CD4-positive, alpha-beta T cell treated with Interleukin-1 beta for 1 hour (primary cell): Measurements from ENCODE around the gene FAM237B.

Experiments used
- DNase-seq, 2 donors: peaks; one replicate each; pipeline ENCODE4 v3.0.0-alpha.2; 2020 to 2022

The FAM237B gene

GRCh38 chr7:90290244-90291113 lies 30.6 kb downstream of the FAM237B start:
- DNase-seq, result no peak

- no peak for DNase-seq
Measured at GRCh38 chr7:90288154-90288553, 33.0 kb downstream of the FAM237B start.

GRCh38 chr7:90276033-90276728 lies 44.9 kb downstream of the FAM237B start:
- DNase-seq, result no peak

- no peak for DNase-seq
Measured at GRCh38 chr7:90274161-90274560, 46.9 kb downstream of the FAM237B start.

GRCh38 chr7:90272242-90272641 lies 48.9 kb downstream of the FAM237B start:
- no peak for DNase-seq

GRCh38 chr7:90271753-90272152 lies 49.4 kb downstream of the FAM237B start:
- no peak for DNase-seq

- no peak for DNase-seq
Measured at GRCh38 chr7:90270431-90271178, 50.5 kb downstream of the FAM237B start.

GRCh38 chr7:90269163-90269562 lies 51.9 kb downstream of the FAM237B start:
- no peak for DNase-seq

- no peak for DNase-seq
Measured at GRCh38 chr7:90267263-90267858, 53.7 kb downstream of the FAM237B start.

GRCh38 chr7:90266808-90267207 lies 54.3 kb downstream of the FAM237B start:
- no peak for DNase-seq
